M059J (cell line): ENCODE data around the gene NPBWR2. TPM values are rescaled to one million over a fixed set of nuclear protein-coding genes. Genes with fewer than 3 reads are reported as not detected.
"Not testable (repeated sequence)": the region's sequence is repeated elsewhere in the genome, so short reads cannot be mapped to it uniquely, and the experiment has no call there.

Source experiments
- DNase-seq: peaks from one replicate; pipeline ENCODE4 v3.0.0-alpha.2; 2012; ENCODE audit warnings: low read depth
- total RNA-seq: library from RNA; depleted of rRNA; stranded (reverse); fragments of >200 nt; shearing (Covaris generic); gene quantifications from 2 replicates; pipeline ENCODE4 v1.2.3, GENCODE V29; 2014

Gene NPBWR2
- total RNA-seq, 1 experiment from 2014 or later = not detected

- DNase-seq = peak; percentile 32
These were observed 11.9 kb upstream of the NPBWR2 start for GRCh38 chr20:64119301-64119680.

- not testable (repeated sequence) for DNase-seq
These were observed 10.0 kb upstream of the NPBWR2 start for GRCh38 chr20:64117432-64117777.

GRCh38 chr20:64116541-64117431 lies 9.4 kb upstream of the NPBWR2 start:
- no peak for DNase-seq

- DNase-seq = no peak
These were observed 8.7 kb upstream of the NPBWR2 start for GRCh38 chr20:64116016-64116415.

GRCh38 chr20:64115171-64115911 lies 8.0 kb upstream of the NPBWR2 start:
- DNase-seq = no peak

GRCh38 chr20:64114356-64114971 lies 7.1 kb upstream of the NPBWR2 start:
- DNase-seq = no peak

- no peak for DNase-seq
These were observed 6.5 kb upstream of the NPBWR2 start for GRCh38 chr20:64113796-64114355.

- DNase-seq = no peak
These were observed 6.0 kb upstream of the NPBWR2 start for GRCh38 chr20:64113444-64113775.

- no peak for DNase-seq
These were observed 5.5 kb upstream of the NPBWR2 start for GRCh38 chr20:64112691-64113443.

- DNase-seq = no peak
These were observed 4.7 kb upstream of the NPBWR2 start for GRCh38 chr20:64111841-64112641.

- DNase-seq = no peak
These were observed 3.2 kb upstream of the NPBWR2 start for GRCh38 chr20:64110411-64111068.

- DNase-seq = no peak
These were observed 2.5 kb upstream of the NPBWR2 start for GRCh38 chr20:64109831-64110391.

- no peak for DNase-seq
These were observed 1.6 kb upstream of the NPBWR2 start for GRCh38 chr20:64108731-64109681.

- DNase-seq = no peak
These were observed 532 bp upstream of the NPBWR2 start for GRCh38 chr20:64107736-64108457.

GRCh38 chr20:64106435-64106961 lies 867 bp downstream of the NPBWR2 start:
- no peak for DNase-seq

- DNase-seq = no peak
These were observed 1.4 kb downstream of the NPBWR2 start for GRCh38 chr20:64105846-64106434.

- DNase-seq = no peak
These were observed 2.5 kb downstream of the NPBWR2 start for GRCh38 chr20:64104667-64105451.
